NCI-H2196 (cell line): ENCODE results near the gene PKDCC.

Source experiments
- DNase-seq: peaks from one replicate; lab custom pipeline; 2025; ENCODE audit not compliant: unreplicated experiment; lab: John Stamatoyannopoulos, UW

The PKDCC gene

GRCh38 chr2:42086500-42086953, 38.7 kb downstream of the PKDCC start:
- peak; percentile 65 for DNase-seq

GRCh38 chr2:42087137-42087856, 39.5 kb downstream of the PKDCC start:
- no peak for DNase-seq

- DNase-seq = no peak
These were observed 40.0 kb downstream of the PKDCC start for GRCh38 chr2:42087857-42088195.

- no peak for DNase-seq
These were observed 41.6 kb downstream of the PKDCC start for GRCh38 chr2:42089340-42089925.

- no peak for DNase-seq
These were observed 42.4 kb downstream of the PKDCC start for GRCh38 chr2:42090216-42090615.

GRCh38 chr2:42091671-42092070, 43.9 kb downstream of the PKDCC start:
- DNase-seq = no peak

- DNase-seq = no peak
These were observed 44.5 kb downstream of the PKDCC start for GRCh38 chr2:42092084-42092996.

GRCh38 chr2:42094114-42094513, 46.3 kb downstream of the PKDCC start:
- no peak for DNase-seq

GRCh38 chr2:42095923-42096408, 48.1 kb downstream of the PKDCC start:
- DNase-seq = peak; percentile 82

GRCh38 chr2:42096869-42097591, 49.2 kb downstream of the PKDCC start:
- DNase-seq = no peak

- no peak for DNase-seq
These were observed 51.0 kb downstream of the PKDCC start for GRCh38 chr2:42098571-42099437.

- DNase-seq = no peak
These were observed 51.8 kb downstream of the PKDCC start for GRCh38 chr2:42099438-42100173.

- no peak for DNase-seq
These were observed 52.9 kb downstream of the PKDCC start for GRCh38 chr2:42100683-42101205.

- no peak for DNase-seq
These were observed 53.6 kb downstream of the PKDCC start for GRCh38 chr2:42101206-42102023.

GRCh38 chr2:42102024-42102590, 54.3 kb downstream of the PKDCC start:
- no peak for DNase-seq

GRCh38 chr2:42102591-42103450, 55.0 kb downstream of the PKDCC start:
- no peak for DNase-seq

- no peak for DNase-seq
These were observed 56.0 kb downstream of the PKDCC start for GRCh38 chr2:42103829-42104228.
